ENCODE data around the gene LAPTM4A.
"Not testable (repeated sequence)": the region's sequence is repeated elsewhere in the genome, so short reads cannot be mapped to it uniquely, and the experiment has no call there.

Gene LAPTM4A

DNA sequence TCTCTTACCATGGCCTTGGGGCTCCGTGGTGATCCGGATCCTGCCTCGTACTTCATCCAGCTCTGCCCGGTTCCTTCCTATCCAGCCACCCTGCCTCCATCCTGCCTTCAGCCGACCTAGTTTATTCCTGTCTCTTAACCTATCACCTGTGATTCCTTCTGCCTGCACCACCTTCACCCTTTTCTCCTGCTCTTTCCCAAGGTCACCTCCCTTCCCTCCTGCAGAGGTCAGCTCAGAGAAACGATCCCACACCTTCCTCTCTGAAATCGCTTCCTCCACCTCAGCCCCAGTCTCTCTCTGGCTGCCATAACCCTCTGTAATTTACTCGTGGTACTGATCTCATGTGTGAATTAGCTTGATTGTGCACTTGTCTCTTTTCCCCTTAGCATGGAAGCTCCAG lies 23.5 kb upstream of the LAPTM4A start:
- no peak for DNase-seq

DNA sequence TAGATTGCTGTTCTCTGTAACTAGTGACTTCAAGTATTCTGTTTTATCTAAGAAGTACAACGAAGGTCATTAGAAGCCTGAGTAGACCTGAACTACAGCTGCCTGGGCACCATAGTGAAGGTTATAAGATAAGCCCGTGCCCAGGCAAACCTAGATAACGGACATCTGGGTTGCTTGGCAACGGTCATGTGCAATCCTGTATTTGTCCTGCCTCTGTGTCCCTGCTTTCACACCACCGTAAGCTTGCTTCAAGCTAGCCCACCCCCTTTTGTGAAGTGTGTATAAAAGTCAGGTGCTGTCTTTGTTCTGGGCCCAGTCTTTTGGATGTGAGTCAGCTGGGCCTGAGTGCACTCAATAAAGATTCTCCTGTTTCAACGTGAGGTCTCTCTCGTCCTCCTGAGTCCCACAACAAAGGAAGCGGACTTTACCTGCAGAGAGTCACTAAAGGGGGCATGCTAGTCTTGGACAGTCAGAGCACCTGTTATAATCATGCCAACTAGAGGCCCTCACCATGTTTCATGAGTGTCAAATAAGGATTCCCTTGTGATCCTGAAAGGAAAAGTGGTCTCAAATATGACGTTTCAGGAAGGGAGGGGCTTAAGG lies 22.7 kb upstream of the LAPTM4A start:
- DNase-seq = not testable (repeated sequence)

DNA sequence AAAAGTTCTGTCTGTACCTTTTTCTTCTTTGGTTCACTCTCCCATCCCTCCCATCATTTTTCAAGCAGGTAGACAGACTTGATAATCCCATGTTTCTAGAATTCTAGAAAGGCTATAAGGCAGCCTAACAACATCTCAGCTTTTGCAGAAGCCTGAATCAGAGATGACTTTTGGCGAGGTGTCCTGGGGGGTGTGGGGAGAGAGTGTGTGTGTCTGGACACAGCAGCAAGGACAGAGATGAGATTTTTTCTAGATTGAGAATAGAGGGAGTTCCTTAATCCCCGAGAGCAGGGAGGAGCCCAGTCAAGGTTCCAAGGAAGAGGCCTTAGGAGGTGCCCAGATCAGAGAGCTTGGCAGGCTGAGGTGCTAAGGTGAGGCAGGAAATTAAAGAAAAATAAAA lies 22.0 kb upstream of the LAPTM4A start:
- no peak for DNase-seq

DNA sequence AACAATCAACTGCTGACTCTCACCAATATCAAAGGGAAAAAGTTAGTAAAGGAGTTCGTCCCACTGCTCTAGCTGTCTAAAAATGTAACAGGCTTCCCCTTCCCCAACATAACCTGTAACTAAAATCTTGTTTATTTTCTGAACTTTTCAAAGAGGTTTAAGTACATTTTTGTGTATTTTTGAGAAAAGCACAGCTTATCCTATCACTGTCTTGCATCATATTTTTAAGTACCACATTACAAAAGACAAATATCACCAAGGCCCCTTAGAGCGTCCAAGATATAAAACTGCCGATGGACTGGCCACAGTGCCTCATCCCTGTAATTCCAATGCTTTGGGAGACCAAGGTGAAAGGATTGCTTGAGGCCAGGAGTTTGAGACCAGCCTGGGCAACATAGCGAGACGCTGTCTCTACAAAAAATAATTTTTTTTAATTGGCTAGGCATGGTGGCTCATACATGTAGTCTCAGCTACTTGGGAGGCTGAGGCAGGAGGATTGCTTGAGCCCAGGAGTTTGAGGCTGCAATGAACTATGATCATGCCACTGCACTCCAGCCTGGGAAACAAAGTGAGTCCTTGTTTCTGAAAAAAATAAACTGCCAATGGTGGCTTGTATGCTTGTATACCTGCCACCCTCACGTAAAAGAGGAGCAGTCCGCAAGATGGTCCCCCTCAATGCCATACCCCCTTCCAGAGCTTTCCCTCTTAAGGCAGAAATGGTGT lies 21.2 kb upstream of the LAPTM4A start:
- no peak for DNase-seq

DNA sequence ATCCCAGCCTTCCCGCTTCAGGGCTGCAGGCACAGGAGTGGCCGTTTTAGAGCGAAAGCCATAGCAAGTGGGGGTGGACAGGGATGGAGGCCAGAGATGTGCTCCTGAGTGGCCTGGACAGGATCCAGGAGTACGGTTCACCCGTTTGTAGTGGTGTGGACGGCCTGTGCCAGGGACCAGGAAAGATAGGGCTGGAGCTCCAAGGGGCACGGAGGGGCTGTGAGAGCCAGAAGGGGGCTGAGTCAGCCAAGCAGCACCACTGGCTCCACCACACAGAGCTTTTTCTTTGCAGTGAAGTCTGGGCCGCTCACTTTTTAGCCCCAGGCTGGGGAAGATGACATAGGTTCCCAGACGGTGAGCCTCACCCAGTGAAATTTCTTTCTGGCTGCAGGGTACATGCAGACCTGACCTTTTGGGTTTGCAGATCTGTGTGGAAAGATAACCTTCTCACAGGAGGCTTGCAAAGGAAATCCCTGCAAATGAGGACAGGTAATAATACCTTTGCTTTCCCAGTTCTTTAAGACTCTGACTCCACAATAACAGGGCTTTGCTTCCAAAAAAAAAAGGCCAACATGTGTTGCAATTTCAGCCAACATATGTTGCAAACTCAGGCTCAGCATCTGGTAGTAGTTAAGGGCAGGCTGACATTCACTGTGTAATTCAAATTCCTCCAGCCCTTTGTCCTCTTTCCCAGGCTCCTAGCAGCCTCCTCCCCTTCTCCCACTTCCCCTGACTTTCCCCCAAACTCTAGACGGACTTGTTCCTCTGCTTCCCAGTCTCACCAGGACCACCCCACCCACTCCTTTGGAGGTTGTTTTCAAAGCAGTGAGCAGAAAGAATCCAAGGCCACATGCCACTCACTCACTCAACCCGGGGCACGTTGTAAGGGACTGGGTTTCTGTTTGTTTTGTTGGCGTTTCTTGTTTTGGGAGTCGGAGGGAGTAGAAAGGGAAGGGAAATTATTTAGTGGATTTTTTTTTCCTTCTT lies 20.3 kb upstream of the LAPTM4A start:
- no peak for DNase-seq

DNA sequence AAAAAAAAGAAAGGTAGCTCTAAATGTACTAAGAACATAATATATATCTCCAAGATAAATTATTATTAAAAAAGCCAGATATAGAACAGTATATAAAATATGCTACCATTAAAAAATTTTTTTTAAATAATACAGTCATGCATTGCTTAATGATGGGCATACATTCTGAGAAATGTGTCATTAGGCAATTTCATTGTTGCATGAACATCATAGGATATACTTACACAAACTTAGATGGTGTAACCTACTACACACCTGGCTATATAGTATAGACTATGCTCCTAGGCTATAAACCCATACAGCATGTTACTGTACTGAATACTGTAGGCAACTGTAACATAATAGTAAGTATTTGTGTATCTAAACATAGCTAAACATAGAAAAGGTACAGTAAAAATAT lies 18.3 kb upstream of the LAPTM4A start:
- DNase-seq = no peak

DNA sequence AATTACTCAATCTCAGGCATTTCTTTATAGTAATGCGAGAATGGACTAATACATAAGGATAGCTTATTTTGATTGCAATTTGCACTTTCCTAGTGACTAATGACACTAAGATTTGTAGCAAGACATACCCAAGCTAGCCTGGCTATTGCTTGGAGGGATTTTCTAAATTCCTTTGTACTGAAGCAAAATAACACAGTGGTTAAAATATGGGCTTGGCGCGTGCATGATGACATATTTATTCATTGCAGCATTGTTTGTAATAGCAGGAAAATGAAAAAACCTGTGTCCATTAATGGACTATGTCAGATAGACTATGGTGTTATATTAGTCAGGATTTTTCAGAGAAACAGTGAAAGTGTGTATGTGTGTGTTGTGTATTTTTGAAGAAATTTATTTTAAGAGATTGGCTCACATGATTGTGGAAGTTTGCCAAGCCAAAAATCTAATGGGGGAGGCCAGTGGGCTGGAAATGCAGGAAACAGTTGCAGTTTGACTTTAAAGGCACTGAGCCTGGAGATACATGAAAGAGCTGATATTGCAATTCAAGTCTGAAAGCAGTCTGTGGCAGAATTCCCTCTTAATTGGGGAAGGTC lies 16.7 kb upstream of the LAPTM4A start:
- DNase-seq = no peak

DNA sequence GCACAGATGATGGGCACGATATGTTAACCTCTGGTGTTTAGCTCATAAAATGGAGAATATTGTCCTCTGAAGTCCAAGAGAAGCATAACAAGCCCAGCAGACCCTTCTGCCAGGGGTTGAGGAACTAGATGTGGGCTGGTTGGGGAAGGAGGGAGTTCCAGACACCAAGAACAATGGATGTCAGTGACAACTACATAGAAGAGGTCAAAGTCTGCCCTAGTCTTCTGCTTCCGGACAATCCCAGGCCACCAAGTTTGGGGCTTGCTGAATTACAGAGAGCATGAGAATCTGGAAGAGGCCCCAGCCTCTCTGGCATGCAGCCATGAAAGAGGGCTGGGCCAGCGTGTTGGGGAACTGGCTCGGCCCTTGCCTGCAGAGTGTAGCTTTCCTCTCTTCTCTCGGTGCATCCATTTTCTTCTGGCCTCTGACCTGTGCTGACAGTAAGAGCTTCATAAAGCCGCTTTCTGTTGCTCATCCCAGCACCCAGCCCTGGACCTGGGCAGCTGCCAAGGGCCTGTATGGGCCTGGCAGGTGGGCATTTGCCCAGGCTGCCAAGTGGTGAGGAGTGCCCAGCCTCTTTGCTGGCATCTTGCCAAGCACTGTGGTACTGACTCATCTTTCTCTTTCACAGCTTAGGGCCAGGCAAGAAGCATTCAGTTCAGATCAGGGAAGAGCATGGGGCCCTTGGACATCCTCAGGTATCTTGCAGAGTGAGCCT lies 14.6 kb upstream of the LAPTM4A start:
- peak; percentile 83 for DNase-seq

DNA sequence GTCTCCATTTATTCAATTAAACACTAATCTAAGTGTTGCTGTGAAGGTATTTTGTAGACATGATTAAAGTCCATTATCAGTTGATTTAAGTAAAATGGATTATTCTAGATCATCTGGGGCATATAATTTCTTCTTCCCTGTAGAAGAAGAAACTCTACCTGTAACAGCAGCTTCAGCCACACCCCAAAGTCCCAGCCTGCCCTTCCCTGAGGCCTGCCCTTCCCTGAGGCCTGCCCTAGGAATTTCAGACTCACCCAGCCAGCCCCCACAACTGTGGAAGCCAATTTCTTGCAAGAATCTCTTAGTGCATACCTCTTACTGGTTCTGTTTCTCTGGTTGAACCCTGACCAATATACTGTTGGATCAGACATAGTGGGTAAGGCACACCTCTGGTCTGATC lies 13.4 kb upstream of the LAPTM4A start:
- no peak for DNase-seq

DNA sequence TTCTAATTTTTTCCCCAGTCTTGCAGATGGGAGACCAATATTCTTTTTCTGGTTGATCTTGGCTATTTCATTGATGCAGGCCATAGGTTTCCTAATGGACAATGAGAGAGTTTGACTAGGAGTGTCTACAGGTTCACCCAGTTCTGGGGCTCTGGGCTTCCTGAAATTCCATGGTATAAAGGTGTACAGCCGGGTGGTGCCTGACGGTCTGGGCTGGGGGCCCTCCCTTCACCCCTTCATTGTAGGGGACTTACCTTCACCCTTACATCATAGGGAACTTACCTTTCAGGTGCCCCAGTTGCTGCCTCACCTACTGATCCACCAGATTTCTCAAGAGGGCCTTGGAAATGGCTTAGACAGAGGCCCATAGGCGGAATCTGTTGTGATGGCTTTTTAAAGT lies 13.0 kb upstream of the LAPTM4A start:
- DNase-seq = no peak

DNA sequence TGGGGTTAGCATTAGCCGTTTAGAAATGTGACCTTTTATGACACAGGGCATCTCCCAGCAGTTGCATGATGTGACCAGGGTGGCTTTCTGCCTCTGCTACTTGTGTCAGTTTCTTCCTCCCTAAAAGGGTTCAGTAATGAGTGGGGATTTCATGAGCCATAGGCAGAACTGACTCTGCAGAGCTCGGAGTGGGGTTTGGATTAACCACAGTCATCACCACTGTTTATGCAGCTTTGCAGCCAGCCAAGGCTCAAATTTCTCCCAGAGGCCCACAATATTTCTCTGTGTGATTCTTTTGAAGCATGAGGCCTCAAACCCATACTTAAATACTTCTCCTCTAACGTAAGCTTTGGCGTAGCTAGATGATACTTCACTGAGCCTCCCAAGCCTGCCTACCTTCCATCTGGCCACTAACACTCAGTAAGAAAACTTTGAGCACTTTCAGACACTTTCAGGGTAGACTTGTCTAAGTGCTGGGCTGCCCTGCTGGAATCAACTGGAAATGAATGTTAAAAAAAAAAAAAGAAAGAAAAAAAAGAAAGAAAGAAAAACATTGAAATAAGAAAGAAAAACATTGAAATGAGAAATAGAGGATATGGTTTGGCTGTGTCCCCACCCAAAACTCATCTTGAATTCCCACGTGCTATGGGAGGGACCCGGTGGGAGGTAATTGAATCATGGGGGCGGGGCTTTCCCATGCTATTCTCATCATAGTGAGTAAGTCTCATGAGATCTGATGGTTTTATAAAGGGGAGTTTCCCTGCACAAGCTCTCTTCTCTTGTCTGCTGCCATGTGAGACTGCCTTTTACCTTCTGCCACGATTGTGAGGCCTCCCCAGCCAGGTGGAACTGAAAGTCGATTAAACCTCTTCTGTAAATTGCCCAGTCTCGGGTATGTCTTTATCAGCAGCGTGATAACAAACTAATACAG lies 11.5 kb upstream of the LAPTM4A start:
- DNase-seq = no peak

DNA sequence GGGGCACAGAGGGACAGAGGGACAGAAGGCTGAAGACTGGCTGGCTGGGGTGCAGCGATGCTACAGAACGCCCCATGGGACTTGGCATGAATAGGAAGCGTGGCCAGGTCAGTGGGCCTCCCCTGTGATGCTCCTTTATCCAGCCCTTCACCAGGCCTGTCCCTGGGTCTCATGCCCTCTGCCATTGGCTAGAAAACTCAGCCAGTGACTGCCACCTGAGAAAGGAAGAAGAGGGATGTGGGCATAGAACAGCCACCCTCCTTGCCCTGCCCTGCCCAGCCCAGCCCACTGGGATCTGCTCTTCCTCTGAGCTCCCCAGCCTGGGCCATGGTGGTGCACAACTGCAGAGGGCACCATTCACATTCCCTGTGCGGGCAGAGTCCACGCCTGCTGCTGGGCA lies 10.5 kb upstream of the LAPTM4A start:
- no peak for DNase-seq

DNA sequence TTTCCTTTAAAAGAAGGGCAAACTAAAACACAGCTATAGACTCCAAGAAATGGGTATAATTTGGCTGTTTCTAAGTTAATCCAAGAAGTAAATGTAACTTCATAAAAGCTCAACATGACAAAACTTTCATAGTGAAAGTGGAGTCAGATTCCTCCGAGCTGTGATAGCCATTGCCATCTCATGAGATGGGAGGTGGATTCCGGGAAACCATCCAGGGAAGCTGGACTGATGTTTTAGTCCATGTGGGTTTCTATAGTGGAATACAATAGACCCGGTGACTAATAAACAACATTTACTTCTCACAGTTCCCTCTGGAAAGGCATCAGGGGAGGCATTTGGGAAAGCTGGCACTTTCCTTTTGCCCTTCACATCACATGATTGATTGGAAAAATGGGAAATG lies 10.0 kb upstream of the LAPTM4A start:
- no peak for DNase-seq

DNA sequence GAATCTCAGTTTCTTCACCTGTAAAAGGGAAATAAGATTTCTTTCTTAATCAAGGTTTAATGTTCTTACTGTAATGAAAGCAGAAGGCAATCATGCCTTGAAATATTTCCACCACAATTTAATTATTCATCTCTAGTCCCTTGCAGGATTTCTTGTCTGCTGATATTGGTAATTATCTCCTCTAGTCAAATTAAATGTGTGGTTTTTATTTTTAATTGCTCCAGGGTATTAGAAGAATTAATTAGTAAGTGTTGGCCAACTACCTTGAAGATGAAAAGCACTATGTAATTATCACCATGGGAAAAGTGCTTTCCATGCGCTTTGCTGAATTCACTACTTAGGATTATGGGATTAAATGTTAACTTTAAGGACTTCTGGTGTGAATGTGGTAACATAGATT lies 8.7 kb upstream of the LAPTM4A start:
- no peak for DNase-seq

DNA sequence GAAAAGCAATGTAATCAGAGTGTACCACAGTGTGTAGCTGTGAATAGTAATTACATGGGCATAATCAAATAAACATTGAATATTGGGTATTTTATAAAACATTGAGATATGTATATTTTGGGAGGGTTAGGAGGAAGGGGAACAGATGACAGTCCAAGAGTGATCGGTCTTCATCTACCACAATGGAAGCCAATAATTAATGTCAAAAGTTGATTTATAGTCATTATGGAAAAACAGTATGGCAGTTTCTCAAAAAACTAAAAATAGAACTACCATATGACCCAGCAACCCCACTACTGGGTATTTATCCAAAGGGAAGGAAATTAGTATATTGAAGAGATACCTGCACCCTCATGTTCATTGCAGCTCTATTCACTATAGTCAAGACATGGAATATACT lies 5.8 kb upstream of the LAPTM4A start:
- DNase-seq = no peak

DNA sequence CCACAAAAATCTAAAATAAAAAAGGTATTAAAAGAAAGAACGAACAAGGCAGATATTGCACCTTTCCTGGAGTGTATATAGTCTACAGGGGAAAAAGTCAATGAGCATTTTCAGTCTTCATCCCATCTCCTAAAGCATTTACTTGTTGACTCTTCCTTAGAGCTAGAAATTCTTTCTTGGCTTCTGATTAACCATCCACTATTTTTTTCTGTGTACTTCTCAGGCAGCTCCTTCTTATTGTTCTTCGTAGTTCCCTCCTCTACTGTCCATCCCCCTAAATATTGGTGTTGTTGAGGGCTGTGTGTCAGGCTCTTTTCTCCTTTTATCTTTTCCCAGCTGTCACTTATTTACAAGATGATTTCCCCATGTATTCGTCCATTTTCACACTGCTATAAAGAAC lies 3.5 kb upstream of the LAPTM4A start:
- DNase-seq = no peak

DNA sequence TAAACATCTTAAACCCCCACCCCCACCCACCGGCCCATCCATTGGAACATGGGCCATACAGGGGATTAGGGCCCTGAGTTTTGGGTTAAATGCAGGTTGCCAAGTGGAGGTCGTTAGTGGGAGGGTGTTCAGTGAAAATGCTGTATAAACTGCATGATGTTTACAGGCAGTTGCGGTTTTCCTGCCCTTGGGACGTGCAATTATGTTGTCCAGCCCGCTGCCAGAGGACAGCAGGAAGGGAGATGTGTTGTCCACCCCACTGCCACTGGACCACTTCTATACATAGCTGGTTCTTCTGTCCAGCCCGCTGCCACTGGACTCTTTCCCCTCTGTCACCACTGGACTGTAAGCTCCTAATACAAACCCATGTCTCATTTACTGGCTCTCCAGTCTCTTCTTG lies 2.7 kb upstream of the LAPTM4A start:
- DNase-seq = no peak

DNA sequence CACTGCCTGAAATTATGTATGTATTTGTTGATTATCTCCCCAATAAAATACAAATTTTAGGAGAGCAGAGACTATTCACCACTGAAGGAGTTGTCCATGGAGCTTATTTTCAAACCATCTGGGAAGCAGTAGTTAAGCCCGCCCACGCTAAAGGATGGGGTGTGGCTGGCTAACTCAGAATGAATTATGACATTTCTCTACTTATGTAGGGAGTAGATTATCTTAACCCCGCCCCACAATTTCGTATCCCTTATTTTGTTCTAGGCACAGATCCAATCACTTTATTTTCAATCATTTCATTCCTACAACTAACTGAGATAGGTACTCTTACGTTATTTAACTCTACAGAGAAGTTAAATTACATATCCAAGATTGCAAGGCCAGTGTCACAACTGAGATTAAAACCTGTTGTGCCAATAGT lies 1.4 kb upstream of the LAPTM4A start:
- DNase-seq = peak; percentile 41

DNA sequence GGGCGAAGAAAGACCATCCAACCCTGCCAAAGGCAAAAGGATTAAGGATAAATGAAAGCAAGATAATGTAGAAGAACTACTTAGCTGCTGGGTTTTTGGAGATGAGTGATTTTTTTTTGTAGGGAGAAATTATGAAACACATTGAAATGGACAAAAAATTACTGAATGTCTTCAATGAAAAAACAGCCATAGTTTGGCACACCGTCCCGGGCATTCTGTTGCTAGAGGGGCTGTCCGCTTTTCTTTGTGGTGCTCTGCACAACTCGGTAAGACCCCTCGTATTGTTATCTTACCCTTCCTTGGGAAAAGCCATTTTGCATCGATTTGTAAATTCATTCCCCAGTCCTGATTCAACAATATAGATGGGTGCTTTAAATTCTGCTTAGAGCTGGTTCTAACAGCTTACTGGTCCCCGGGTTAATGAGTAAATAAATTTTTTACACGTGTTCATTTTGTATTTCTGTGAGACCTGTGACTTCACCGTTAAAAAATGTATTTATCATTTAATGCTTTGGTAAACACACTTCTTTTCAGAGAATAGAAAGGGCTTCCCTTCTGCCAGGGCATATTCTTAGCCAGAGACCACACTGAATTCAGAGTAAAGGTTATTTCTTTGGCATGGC lies 912 bp upstream of the LAPTM4A start:
- DNase-seq = no peak

DNA sequence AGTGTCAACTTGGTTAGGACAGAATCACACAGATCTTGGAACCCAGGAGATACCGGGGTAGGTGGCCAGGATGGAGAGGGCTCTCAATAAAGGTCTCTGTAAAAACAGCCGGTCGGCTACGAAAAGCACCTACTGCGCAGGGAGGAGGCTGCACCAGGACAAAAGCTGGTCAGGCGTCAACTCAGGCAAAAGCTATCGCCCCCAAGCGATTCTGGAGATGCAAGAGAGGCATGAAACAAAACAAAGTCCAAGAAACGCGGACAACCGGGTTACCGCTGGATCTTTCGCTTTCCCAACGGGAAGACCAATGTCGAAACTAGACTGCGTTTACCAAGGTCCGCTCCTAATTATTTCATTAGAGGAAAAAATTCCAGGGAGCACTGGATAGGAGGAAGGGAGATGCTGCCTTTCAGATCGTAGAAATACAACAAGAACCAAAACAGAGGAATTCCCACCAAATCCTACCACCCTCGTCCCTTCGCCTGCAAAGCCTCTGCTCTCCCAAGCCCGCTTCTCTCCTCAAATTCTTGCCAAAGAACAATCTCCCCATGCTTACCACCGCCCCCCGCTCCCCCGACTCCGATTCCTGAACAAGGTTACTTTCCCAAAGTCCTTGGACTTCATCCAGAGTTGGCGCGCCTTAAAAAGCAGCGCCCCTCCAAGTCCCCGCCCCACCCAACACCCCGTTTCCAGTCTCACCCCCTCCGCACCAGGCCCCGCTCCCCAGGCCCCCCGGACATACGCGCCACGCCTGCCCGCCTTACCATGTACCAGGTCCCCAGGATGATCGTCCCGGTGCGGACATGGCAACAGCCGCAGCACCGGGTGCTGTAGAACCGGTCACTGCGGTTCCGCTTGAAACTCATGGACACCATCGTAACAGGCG lies 539 bp downstream of the LAPTM4A start:
- no peak for DNase-seq

All from NCI-H2081 treated with DMSO at 0.1 percent for 48 hours (cell line).